ENCODE measurements around the gene TMEM130.

Gene TMEM130

DNA sequence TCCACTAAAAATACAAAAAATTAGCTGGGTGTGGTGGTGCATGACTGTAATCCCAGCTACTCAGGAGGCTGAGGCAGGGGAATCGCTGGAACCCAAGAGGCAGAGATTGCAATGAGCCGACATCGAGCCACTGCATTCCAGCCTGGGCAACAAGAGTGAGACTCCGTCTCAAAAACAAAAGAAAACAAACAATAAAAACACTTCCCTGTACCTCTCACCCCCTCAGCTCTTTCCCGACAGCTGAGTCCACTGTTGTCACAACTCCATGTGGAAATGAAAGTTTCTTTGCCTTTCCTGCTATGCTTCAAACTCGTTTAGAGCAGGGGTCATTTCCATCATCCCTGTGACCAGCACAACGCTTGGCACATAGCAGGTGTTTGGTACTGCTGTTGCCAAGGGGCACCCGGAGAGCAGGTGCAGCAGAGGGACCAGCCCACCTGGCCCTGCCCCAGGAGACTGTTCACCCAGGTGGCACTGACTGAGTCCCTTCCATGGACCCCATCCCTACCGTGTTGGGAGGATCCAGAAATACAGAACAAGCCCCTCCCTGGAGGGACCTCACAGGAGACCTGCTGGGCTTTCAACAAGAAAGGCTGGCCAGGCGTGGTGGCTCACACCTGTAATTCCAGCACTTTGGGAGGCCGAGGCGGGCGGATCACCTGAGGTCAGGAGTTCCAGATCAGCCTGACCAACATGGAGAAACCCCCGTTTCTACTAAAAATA is 4.9 kb downstream of the TMEM130 start:
- TF ChIP-seq POLR2AphosphoS5 (IDR thresholded peaks at IDR 0.05; ENCODE audit: low read depth, low read length) (no peak), TAF1 (IDR thresholded peaks at IDR 0.05; ENCODE audit: borderline replicate concordance, insufficient read depth, low read length) (no peak), SIN3A (IDR thresholded peaks at IDR 0.05; ENCODE audit: borderline replicate concordance, insufficient read depth, low read length) (no peak), FOXP2 (optimal IDR thresholded peaks at IDR 0.05; ENCODE audit: borderline replicate concordance, extremely low read depth, extremely low read length, insufficient read depth) (no peak), REST (IDR thresholded peaks at IDR 0.05; ENCODE audit: insufficient read depth in 1 of 2, low read depth in 2 of 2, low read length in 2 of 2) (no peak)

GRCh38 chr7:98863601-98864000 is 6.2 kb downstream of the TMEM130 start:
- TF ChIP-seq TAF1 (IDR thresholded peaks at IDR 0.05; ENCODE audit: borderline replicate concordance, insufficient read depth, low read length) (no peak), REST (IDR thresholded peaks at IDR 0.05; ENCODE audit: insufficient read depth in 1 of 2, low read depth in 2 of 2, low read length in 2 of 2) (no peak), FOXP2 (optimal IDR thresholded peaks at IDR 0.05; ENCODE audit: borderline replicate concordance, extremely low read depth, extremely low read length, insufficient read depth) (no peak), POLR2AphosphoS5 (IDR thresholded peaks at IDR 0.05; ENCODE audit: low read depth, low read length) (no peak), SIN3A (IDR thresholded peaks at IDR 0.05; ENCODE audit: borderline replicate concordance, insufficient read depth, low read length) (no peak)

DNA sequence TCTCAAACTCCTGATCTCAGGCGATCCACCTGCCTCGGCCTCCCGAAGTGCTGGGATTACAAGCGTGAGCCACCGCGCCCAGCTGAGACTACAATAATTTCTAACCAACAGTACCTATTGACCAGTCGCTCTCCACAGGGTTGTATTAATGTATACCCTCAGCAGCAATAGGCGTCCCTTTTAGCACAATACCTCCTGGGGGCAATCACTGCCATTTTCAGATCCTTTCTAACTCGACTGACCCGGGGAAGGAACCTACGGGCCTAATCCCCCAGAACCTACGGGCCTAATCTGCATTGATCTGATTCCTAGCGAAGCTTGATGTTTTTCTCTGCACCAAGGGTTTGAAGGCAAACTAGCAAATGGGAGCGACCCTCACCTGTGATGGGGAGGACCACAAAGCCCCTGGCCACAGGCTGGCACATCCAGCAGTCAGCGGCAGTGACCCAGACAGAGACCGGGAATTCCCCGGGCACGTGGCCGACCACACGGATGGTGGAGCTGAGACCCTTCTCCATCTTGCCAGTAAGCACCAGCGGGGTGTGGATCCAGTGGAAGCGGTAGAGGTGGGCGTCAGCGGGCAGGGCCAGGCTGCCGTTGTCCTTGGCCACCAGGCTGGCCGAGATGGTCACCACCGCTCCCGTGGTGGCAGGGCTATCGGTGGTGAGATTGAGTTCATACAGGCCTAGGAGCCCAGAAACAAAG is 6.9 kb downstream of the TMEM130 start:
- TF ChIP-seq REST (IDR thresholded peaks at IDR 0.05; ENCODE audit: insufficient read depth in 1 of 2, low read depth in 2 of 2, low read length in 2 of 2) (no peak), POLR2AphosphoS5 (IDR thresholded peaks at IDR 0.05; ENCODE audit: low read depth, low read length) (no peak), SIN3A (IDR thresholded peaks at IDR 0.05; ENCODE audit: borderline replicate concordance, insufficient read depth, low read length) (no peak), TAF1 (IDR thresholded peaks at IDR 0.05; ENCODE audit: borderline replicate concordance, insufficient read depth, low read length) (no peak), FOXP2 (optimal IDR thresholded peaks at IDR 0.05; ENCODE audit: borderline replicate concordance, extremely low read depth, extremely low read length, insufficient read depth) (no peak)

GRCh38 chr7:98862203-98862602 is 7.6 kb downstream of the TMEM130 start:
- TF ChIP-seq SIN3A (IDR thresholded peaks at IDR 0.05; ENCODE audit: borderline replicate concordance, insufficient read depth, low read length), result no peak
- no peak for TF ChIP-seq TAF1 (IDR thresholded peaks at IDR 0.05; ENCODE audit: borderline replicate concordance, insufficient read depth, low read length)
- no peak for TF ChIP-seq FOXP2 (optimal IDR thresholded peaks at IDR 0.05; ENCODE audit: borderline replicate concordance, extremely low read depth, extremely low read length, insufficient read depth)
- TF ChIP-seq POLR2AphosphoS5 (IDR thresholded peaks at IDR 0.05; ENCODE audit: low read depth, low read length), result no peak
- TF ChIP-seq REST (IDR thresholded peaks at IDR 0.05; ENCODE audit: insufficient read depth in 1 of 2, low read depth in 2 of 2, low read length in 2 of 2), result no peak
